Amygdala (tissue), 56 donors: ENCODE data around the gene ABCB1.
"Not testable (repeated sequence)": the region's sequence is repeated elsewhere in the genome, so short reads cannot be mapped to it uniquely, and the experiment has no call there.

Source experiments
- DNase-seq, 56 donors: peaks; one replicate each; lab custom pipeline; 2025; lab: John Stamatoyannopoulos, UW

Gene ABCB1

DNA sequence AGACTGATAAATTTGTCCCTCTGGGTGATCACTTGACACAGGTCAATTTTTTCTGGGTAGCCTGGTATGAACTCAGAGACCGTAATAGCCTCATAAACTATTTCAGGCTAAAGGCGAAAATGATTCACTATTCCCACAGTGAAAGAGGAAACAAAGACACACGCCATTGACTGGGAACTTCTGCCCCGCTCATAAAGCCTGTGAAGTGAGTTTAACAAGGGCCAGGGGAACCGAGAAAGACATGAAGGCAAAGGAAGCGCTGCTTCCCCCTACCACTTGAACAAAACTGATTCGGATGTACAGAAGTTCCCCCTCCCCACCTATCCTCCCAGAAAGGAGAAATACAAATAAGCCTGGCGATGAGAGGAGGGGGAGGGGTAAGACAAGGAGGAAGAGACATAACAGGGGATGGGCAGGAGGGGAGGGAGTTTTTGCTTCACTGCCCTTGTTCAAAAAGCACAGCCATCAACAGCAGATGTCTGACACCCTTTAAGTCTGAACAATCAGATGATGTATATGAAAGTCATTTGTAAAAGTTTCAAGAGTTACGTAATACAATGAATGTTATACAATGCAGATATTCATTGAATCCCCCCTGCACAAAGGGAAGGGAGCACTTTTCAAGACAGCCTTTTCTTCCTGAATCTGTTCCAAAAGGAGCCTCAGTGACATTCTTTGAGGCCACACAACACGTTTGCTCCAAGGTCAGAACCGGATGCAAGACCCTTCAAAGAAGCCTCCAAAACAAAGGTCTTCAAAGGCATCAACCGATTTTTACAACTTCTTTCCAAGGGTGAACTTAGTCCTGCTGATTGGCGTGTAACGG lies 125.9 kb downstream of the ABCB1 start:
- peak in 8 of 56 donors; percentile 3 to 48 (median 9) for DNase-seq

- DNase-seq, result no peak
Observed at GRCh38 chr7:87473986-87474385, 126.7 kb downstream of the ABCB1 start.

- DNase-seq, result no peak
Observed at GRCh38 chr7:87473192-87473591, 127.5 kb downstream of the ABCB1 start.

DNA sequence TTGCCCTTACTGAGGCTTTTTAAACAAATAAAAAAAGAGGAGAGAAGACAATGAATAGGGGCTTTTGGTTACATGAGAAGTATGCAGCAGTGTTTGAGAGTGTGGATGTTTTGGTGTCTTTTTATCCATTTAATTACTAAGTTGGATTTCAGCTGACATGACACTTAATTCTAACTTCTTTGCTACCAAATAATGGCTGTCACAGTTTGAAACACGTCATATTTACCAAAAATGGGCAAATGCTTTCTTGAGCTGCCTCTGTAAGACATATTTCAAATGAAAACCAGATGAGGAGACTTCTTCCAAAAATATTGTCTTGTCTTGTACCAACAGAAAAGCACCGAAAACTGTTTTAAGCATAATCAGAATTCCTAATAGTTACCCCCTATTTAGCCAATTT lies 129.2 kb downstream of the ABCB1 start:
- no peak for DNase-seq

DNA sequence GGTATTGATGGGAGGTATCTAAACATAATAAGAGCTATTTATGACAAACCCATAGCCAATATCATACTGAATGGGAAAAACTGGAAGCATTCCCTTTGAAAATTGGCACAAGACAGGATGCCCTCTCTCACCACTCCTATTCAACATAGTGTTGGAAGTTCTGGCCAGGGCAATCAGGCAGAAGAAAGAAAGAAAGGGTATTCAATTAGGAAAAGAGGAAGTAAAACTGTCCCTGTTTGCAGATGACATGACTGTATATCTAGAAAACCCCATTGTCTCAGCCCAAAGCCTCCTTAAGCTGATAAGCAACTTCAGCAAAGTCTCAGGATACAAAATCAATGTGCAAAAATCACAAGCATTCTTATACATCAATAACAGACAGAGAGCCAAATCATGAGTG lies 131.5 kb downstream of the ABCB1 start:
- DNase-seq, result not testable (repeated sequence)

GRCh38 chr7:87465534-87465880 lies 135.2 kb downstream of the ABCB1 start:
- DNase-seq, result not testable (repeated sequence)

- DNase-seq, result not testable (repeated sequence)
Observed at GRCh38 chr7:87464830-87465533, 135.7 kb downstream of the ABCB1 start.

GRCh38 chr7:87463982-87464381 lies 136.7 kb downstream of the ABCB1 start:
- DNase-seq, result no peak

DNA sequence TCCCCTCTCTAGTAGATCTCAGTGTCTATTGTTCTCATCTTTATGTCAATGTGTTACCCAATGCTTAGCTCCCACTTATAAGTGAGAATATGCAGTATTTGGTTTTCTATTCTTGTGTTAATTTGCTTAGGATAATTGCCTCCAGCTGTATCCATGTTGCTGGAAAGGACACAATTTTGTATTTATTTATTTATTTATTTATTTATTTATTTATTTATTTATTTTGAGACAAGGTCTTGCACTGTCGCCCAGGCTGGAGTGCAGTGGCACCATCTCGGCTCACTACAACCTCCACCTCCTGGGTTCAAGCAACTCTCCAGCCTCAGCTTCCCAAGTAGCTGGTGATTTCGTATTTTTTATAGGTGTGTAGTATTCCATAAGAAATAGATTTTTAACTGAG lies 140.2 kb downstream of the ABCB1 start:
- not testable (repeated sequence) for DNase-seq

DNA sequence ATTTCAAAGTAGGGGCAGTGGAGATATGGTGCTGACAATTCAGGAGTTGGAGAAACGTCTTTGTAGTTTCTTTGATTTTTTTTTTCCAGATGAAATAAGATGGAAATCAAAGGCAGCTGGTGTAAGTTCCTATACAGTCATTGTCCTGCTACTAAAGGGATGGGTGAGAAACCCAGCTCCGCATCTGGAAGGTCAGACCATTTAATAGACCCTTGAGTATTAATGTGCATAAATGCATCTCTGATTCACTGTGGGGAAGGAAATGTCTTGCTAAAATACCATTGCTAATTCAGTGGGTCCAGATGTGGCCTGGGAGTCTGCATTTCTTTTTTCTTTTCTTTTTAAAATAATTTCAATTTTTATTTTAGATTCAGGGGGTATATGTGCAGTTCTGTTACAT lies 140.7 kb downstream of the ABCB1 start:
- DNase-seq, result no peak

- DNase-seq, result no peak
Observed at GRCh38 chr7:87458148-87458547, 142.5 kb downstream of the ABCB1 start.

GRCh38 chr7:87456247-87456646 lies 144.4 kb downstream of the ABCB1 start:
- no peak for DNase-seq
